EL (cell line): Measurements from ENCODE around the gene BCKDK.
"Not testable (repeated sequence)": the region's sequence is repeated elsewhere in the genome, so short reads cannot be mapped to it uniquely, and the experiment has no call there.

Experiments
- DNase-seq: peaks from one replicate; pipeline ENCODE4 v3.0.0-alpha.2; 2016

The BCKDK gene

DNA sequence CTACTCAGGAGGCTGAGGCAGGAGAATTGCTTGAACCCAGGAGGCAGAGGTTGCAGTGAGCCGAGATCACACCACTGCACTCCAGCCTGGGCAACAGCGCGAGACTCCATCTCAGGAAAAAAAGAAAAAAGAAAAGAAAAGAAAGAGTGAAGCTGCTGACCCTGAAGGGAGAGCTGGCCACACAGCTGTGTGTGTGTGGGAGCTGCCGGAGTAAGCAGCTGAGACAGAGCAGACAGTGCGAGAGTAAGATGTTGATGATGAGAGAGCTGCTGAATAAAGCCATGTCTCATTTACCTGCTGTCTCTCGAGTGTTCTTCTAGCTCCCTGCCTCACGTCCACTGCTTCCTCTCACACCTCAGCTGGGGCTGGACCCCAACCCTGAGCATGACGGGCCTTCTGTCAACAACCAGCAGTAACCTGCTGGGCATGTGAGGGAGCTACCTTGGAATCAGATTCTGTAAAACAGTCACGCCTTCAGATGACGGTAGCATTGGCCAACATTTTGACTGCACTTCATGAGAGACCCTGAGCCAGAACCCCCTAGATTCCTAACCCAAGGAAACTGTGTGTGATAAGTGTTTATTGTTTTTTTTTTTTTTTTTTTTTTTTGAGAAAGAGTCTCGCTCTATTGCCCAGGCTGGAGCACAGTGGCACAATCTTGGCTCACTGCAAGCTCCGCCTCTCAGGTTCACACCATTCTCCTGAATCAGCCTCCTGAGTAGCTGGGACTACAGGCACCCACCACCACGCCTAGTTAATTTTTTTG lies 7.1 kb upstream of the BCKDK start:
- not testable (repeated sequence) for DNase-seq

DNA sequence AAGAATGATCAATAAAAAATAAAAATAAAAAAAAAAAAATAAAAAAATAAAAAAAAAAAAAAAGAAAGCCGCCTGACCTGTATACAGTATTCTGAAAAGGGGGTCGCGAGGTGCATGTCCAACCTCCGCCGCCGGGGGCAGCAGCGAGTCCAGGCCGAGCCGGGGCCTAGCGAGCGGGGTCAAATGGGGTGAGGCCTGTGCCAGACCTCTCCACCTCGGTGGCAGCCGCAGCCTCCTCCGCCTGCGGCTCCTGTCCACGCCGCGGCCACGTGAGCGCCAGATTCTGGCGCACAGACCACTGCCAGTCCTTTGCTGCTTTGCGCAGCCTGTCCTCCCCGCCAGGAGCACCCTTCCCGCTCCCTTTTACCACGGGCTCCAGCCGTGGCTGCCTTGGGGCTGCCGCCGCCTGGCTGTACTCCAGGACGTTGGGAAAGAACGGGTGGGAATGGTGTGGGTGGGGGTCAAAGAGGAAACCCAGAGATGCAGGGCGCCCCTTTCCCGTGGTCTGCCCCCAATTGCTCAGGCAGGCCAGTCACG lies 2.4 kb upstream of the BCKDK start:
- peak; percentile 67 for DNase-seq

DNA sequence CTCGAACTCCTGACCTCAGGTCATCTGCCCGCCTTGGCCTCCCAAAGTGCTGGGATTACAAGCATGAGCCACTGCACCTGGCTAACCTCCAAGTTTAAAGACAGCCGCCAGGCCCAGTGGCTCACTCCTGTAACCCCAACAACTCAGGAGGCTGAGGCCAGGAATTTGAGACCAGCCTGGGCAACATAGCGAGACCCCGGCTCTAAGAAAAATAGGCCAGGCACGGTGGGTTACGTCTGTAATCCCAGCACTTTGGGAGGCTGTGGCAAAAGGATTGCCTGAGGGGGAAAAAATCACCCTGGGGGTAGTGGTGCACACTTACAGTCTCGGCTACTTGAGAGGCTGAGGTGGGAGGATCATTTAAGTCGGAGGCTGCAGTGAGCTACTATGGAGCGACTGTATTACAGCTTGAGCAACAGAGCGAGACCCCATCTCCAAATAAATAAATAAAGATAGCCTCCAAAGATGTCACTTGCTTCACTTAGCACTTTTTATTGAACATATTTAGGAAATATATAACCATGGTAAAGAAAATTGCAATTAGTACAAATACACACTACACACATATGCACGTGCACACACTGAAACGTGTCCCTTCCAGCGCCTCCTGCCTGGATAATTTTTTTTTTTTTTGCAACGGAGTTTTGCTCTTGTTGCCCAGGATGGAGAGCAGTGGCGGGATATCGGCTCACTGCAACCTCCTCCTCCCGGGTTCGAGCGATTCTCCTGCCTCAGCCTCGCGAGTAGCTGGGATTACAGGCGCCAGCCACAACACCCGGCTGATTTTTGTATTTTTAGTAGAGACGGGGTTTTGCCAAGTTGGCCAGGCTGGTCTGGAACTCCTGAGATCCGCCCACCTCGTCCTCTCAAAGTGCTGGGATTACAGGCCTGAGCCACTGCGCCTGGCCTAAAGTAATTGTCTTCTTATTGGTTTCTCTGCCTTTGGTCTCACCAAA lies 1.4 kb upstream of the BCKDK start:
- DNase-seq, result no peak

DNA sequence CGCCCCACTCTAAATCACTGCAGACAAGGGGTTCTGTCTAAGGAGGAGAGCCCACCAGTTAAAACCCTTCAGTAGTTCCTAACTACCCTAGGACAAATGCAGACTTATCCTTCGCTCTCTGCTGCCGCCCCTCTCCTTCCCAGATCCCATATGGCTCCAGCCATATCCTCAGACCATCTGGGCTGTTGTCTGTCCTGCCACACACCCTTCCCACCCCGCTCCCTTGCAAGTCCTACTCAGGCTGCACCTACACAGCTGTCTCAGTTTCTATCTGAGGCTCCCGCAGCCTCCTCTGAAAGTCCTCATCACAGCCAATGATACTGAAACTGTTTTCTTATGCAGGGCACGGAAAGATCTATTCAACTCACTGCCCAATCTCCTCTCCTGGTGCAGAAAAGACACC lies 720 bp upstream of the BCKDK start:
- no peak for DNase-seq

DNA sequence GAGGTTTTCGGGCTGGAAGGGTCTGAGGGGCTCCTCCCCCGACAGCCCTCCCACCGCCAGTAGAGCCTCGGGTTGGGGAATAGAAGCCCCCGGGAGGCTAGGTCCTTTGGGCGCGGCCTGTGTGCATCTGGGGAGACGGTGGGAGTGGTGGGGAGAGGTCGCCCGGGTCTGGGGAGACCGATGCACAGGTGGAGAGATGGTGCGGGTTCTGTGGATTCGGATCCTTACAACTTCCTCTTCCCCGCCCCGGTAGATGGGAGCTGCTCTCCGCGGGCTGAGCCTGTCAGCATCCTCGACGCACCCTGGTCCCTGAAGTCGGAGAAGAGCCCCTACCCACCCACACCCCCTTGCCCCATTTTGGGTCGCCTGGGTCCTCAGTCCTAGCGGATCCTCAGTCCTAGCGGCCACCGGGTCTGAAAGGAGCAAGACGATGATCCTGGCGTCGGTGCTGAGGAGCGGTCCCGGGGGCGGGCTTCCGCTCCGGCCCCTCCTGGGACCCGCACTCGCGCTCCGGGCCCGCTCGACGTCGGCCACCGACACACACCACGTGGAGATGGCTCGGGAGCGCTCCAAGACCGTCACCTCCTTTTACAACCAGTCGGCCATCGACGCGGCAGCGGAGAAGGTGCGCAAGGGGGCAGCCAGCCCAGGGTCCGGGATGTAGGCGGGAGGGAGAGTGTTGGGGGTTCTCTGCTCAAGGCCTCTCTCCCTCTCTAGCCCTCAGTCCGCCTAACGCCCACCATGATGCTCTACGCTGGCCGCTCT lies 790 bp downstream of the BCKDK start:
- DNase-seq, result no peak

DNA sequence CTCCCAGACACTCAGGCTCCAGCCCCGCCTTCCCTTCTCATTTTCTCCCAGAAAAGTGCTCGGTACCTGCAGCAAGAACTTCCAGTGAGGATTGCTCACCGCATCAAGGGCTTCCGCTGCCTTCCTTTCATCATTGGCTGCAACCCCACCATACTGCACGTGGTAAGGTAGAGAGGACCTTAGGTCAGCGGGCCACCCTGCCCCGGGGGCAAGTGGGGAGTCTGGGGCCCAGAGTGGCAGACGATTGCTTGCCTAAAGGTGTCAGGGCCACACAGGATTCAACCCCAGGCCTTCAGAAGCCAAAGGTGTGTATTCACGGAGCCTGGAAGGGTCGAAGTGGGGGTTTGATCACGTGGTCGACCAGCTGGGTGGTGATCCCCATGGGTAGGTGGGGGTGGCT lies 1.4 kb downstream of the BCKDK start:
- DNase-seq, result no peak

DNA sequence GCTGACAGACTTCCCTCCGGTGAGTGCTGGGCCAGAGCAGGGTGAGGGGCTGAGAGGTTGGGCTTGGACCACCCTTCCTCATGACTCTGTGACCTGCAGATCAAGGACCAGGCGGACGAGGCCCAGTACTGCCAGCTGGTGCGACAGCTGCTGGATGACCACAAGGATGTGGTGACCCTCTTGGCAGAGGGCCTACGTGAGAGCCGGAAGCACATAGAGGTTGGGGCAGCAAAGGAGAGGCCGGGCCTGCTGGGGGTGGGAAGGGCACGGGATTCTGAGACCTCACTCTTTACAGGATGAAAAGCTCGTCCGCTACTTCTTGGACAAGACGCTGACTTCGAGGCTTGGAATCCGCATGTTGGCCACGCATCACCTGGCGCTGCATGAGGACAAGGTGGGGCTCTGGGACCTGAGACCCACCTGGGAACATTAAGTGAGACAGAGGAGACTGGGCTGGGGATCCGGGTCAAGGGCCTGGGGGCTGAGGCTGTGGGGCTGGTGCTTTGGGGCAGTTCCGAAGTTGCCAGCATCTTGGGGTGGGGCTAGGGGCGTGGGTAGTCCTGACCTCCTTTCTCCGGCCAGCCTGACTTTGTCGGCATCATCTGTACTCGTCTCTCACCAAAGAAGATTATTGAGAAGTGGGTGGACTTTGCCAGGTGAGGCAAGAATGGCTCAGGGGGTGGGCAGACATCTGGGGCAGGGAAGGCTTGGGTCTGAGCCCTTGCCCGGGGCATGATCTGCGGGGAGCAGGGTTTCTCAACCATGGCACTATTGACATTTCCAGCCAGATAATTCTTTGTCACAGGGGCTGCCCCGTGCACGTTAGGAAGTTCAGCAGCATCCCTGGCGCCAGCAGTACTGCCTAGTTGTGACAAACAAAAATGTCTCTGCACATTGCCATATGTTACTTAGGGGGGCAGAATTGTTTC lies 2.2 kb downstream of the BCKDK start:
- DNase-seq, result no peak

DNA sequence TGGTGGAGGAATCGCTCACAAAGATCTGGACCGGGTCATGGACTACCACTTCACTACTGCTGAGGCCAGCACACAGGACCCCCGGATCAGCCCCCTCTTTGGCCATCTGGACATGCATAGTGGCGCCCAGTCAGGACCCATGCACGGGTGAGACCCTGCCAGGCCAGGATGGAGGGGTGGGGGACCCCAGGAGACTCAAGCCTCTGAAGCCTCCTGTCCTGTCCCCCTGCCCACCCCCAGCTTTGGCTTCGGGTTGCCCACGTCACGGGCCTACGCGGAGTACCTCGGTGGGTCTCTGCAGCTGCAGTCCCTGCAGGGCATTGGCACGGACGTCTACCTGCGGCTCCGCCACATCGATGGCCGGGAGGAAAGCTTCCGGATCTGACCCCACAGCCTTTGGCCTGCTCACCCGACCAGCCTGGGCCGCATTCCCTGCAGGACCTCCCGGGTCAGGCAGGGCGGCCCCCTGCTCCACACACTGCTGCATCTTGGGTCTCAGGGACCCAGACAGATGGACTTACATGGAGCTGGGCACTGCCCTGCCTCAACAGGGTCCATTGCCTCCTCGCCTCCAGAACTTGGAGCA lies 3.8 kb downstream of the BCKDK start:
- DNase-seq, result no peak

DNA sequence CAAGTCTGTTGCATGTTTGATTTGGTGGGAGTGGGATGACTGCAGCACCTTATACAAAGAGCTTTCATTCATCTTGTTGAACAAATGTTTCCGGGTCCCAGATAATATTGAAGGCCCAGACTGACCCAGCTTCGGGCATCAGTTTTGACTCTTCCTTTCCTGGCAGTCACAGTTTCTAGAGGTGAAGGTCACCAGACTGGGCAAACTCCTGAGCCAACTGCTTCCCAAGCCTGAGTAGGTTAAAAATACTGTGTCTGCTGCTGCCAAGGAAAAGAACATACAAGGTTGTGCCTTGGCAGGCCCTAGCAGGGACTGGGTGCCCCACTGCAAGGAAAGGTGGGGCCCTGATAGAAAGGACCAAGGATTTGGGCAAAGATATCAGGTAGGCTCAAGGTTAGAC lies 4.5 kb downstream of the BCKDK start:
- no peak for DNase-seq

DNA sequence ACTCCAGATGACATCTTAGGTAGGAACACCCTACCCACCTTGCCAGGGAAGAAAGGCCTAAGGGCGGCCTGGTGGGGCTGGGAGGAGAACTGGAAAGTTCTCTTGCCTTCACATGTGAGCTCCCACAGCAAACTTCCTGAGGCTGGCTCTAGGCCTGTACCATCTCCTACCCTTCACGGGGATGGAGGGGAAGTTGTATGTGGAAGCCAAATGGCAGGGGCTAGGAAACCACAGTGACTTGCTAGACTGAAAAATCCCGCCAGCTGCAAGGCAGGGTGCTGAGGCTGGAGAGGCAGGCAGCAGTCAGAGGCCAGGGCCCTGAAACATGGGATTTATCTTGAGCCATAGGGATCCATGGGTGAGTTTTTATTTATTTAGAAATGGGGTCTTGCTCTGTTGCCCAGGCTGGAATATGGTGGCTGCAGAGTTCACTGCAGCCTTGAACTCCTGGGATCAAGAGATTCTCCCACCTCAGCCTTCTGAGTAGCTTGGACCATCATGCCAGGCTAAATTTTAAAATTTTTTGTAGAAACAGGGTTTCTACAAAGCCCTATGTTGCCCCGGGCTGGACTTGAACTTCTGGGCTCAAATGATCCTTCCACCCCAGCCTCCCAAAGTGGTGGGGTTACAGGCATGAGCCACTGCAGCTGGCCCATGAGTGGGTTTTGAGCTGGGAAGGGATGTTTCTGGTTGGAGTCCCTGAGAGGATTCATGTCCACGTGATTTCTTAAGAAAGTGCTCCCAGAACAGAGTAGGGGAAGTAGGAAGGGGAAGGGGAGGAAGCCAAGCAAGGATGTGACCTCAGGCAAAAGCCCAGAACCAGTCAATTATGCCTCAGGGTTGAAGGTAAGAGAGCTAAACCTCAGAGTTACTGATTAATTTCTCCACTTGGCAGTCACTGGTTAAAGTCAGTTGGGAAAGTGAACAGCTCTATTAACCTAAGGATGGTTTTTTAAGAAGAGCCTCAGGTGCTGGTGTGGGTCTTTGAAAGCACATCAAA lies 5.2 kb downstream of the BCKDK start:
- peak; percentile 24 for DNase-seq

DNA sequence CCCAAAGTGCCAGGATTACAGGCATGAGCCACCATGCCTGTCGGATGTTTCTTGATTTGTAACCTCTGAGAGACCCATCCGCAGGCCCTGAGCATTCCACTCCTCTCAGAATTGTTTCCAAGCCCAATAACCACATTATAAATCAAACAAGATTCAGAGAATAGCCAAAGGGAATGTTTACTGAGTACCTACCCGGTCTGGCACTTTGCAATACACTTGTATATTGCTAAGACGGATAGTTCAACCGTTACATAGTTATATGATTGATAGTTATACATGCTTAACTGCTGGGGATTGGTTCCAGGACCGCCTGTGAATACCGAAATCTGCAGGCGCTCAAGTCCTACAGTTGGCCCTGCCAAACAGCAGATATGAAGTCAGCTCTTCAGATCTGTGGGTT lies 6.3 kb downstream of the BCKDK start:
- no peak for DNase-seq

DNA sequence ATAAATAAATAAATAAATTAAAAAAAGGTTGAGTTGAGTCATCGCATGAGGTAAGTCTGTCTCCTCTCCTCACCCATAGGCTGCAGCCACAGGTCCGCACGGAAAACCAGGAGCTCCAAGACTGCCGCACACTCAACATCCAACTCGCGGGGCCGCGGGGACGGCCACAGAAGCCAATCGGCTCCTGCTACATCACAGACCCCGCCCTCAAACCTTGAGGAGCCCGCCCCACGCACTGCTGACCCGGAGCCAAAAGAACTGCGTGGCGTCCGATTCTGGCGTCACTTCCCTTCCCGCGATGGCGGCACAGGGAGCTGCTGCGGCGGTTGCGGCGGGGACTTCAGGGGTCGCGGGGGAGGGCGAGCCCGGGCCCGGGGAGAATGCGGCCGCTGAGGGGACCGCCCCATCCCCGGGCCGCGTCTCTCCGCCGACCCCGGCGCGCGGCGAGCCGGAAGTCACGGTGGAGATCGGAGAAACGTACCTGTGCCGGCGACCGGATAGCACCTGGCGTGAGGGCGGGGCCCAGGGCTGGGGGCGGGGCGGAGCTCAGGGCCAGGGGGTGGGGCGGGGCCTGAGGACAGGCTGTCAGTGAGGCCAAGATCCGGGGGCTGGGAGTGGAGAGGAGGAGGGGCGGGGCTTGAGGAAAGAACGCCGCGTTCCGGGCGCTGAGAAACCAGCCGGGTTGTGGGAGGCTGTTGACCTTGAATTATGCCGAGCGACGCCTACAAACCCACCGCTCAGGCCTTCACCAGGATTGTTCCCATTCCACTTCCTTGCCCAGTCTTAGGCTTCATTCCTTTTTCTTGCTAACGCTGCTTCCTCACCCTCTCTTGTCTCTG lies 9.4 kb downstream of the BCKDK start, which contains the start of gene KAT8:
Gene KAT8 (plus strand): TSS at position 281 of the 839 bp plus-strand sequence. CDS start 18 bp downstream, at position 299.
- DNase-seq, result peak; percentile 99

DNA sequence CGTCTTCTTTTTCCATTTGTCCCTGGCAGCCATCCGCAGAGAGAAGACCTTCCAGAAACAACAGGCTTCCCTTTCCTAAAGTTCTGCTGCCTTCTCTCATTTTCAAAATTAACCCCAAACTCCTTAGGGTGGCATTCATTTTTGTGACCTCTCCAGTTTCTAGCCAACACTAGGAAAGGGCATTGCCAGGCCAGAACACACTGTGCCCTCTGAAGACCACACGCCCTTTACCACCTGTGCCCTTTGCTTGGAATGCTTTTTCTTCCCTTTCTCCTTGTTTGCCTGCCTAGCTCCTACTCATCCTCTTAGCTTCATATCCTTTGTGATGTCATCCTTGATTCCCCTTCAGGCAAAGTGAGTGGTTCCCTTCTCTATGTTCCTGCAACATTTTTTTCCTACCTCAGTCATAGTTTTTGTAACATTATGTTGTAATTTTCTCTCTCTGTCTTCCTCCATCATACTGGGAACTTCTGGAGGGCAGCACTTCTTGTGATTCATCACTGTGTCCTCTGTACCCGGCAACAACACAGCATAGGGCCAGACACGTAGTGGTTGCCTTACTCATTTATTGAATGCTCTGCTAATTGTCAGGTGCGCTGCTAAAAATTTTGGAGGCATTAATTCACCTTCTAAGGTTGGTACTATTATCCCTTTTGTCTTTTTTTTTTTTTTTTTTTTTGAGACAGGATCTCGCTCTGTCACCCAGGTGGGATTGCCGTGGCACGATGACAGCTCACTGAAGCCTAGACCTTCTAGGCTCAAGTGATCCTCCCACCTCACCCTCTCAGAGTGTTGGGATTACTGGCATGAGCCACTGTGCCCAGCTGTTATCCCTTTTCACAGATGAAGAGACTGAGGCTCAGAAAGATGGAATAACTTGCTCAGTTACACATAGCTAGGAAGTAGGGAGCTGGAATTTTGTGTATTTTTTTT lies 10.3 kb downstream of the BCKDK start:
- DNase-seq, result peak; percentile 91

DNA sequence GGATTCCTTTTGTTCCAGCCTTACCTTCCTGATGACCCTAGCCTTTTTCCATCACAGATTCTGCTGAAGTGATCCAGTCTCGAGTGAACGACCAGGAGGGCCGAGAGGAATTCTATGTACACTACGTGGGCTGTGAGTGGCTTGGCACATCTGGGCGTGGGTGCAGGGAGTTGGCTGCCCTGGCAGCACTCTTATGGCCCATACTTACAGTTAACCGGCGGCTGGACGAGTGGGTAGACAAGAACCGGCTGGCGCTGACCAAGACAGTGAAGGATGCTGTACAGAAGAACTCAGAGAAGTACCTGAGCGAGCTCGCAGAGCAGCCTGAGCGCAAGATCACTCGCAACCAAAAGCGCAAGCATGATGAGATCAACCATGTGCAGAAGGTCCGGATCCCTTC lies 11.9 kb downstream of the BCKDK start:
- no peak for DNase-seq

DNA sequence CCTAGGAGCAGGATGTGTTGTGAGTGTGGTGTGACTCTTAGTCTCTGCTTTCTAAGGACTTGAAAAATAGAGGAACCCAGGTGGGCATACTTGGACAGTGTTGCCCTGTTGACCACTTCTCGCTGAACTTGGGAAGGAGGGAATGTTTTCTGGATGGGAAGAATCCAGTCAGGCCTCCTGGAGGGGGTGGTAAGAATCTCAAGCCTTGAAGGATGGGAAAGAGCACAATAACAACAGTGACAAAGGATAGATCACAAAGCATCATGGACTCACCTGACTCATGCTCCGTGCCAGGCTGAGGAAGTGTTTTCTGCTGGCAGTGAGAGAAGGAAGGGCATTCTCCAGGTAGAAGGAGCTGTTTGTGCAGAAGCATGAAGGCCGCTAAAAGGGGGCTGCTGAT lies 17.7 kb downstream of the BCKDK start:
- no peak for DNase-seq

DNA sequence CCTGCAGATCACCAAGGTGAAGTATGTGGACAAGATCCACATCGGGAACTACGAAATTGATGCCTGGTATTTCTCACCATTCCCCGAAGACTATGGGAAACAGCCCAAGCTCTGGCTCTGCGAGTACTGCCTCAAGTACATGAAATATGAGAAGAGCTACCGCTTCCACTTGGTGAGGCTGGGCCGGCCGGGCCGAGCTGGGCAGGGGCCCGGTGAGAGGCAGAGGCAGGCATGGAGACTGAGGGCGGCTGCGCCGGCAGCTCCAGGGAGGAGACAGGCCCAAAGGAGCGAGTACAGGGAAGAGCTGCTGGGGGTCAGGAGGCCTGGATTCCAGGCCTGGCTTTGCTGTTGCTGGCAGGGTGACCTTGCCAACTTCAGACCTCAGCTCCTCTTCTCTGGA lies 19.0 kb downstream of the BCKDK start:
- no peak for DNase-seq

DNA sequence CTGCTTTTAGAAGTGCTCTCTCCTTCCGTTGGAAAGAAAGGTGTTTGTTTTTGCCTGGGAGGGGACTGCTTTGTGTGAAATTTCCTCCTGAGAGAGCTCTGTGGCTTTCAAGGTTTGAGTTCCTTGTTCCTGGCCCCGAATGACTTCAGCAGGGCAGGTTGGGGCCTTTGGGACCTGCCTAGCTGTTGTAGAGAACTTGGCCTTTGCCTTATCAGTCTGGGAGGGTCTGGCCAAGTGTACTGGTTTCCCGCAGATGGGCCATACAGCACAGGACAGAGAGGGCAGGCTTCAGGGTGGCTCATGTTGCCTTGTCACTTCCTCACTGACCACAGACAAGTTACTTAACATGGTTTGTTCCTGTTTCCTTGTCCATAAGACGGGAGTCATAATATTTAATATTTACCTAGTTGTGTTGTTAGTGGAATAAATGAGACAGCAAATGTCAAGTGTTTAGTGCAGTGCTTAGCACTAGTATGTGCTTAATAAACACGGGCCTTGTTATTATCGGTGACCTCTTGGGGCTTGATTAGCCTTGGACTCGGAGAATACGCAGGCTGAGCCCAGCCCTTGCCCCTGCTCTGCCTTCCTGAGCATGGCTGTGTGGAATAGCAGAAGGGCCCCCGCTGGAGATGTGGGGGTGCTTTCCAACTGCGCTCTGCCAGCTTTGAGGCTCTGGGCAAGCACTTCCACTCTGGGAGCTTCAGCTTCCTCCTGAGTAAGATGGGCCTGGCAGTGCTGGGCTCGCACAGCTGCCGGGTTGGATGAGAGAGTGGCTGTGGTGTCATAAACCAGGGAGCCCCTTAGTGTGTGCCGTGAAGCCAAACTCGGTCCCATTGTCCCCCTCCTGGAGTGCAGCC lies 20.8 kb downstream of the BCKDK start:
- no peak for DNase-seq
